GM12892 (cell line): ENCODE results near the gene TEAD1.

ENCODE experiments used
- POLR2A ChIP-seq: IDR thresholded peaks from 2 replicates; pipeline ENCODE4 v1.6.1; 2011; ENCODE audit warnings: low read depth, low read length, control low read depth
- POLR2AphosphoS5 ChIP-seq: IDR thresholded peaks from 2 replicates; pipeline ENCODE4 v1.6.1; 2011; ENCODE audit warnings: low read depth, low read length, control low read depth
- TAF1 ChIP-seq: IDR thresholded peaks from 2 replicates; pipeline ENCODE4 v1.6.1; 2011; ENCODE audit warnings: low read depth, mild to moderate bottlenecking, control low read depth, low read length, borderline replicate concordance

GRCh38 chr11:12716816-12717215 lies 42.6 kb downstream of the TEAD1 start:
- TF ChIP-seq POLR2A (no peak), TAF1 (no peak), POLR2AphosphoS5 (no peak)
